GM13976 (cell line): ENCODE measurements around the gene PPP2R5E.
"Not testable (repeated sequence)": the region's sequence is repeated elsewhere in the genome, so short reads cannot be mapped to it uniquely, and the experiment has no call there.

Source experiments
- DNase-seq: peaks from one replicate; pipeline ENCODE4 v3.0.0; 2012; ENCODE audit warnings: low spot score
- CTCF ChIP-seq: IDR thresholded peaks from 2 replicates; pipeline ENCODE4 v1.5.1; 2012; ENCODE audit warnings: borderline replicate concordance, mild to moderate bottlenecking; ENCODE audit not compliant: insufficient read depth; ENCODE audit errors: extremely low read depth, missing control alignments, control extremely low read depth
- in situ Hi-C: fragments of 300-500 bp; cut with MboI; formaldehyde crosslinking; loops from one replicate; pipeline ENCODE4 v1.12.0; 2022; ENCODE audit warnings: low sequenced_read_pairs, mixed read lengths, inconsistent platforms; ENCODE audit not compliant: unreplicated experiment

PPP2R5E gene

GRCh38 chr14:63387711-63388110 lies 155.5 kb downstream of the PPP2R5E start:
- no peak for DNase-seq
- in situ Hi-C loops = loop anchor here (25.0 kb wide), 1 partner anchor 375 kb away; no protein-coding TSS in a partner anchor
- no peak for TF ChIP-seq CTCF

GRCh38 chr14:63383776-63384367 lies 159.3 kb downstream of the PPP2R5E start:
- TF ChIP-seq CTCF = no peak
- peak; percentile 49 for DNase-seq
- in situ Hi-C loops = loop anchor here (25.0 kb wide), 1 partner anchor 378 kb away; no protein-coding TSS in a partner anchor

GRCh38 chr14:63378444-63378843 lies 164.7 kb downstream of the PPP2R5E start:
- TF ChIP-seq CTCF = no peak
- DNase-seq = no peak
- in situ Hi-C loops = loop anchor here (25.0 kb wide), 1 partner anchor 384 kb away; no protein-coding TSS in a partner anchor

GRCh38 chr14:63375769-63376168 lies 167.4 kb downstream of the PPP2R5E start:
- DNase-seq = no peak
- in situ Hi-C loops = loop anchor here (25.0 kb wide), 1 partner anchor 387 kb away; no protein-coding TSS in a partner anchor
- TF ChIP-seq CTCF = no peak

- DNase-seq, in situ Hi-C loops: not testable (repeated sequence)
Observed at GRCh38 chr14:63371613-63372012, 171.6 kb downstream of the PPP2R5E start.

GRCh38 chr14:63371033-63371432 lies 172.1 kb downstream of the PPP2R5E start:
- DNase-seq = no peak
- in situ Hi-C loops = no loop called here
- no peak for TF ChIP-seq CTCF

- no peak for DNase-seq
- in situ Hi-C loops = no loop called here
- TF ChIP-seq CTCF = no peak
Observed at GRCh38 chr14:63367742-63368364, 175.3 kb downstream of the PPP2R5E start.
